ENCODE measurements around the gene IZUMO4.

Gene IZUMO4

GRCh38 chr19:2076526-2076944 is 20.2 kb upstream of the IZUMO4 start:
- no peaks in the 10 kb centered on the region; the same call in 1 of the 2 replicates for H3K36me3 ChIP-seq (ENCODE audit: control insufficient read depth, insufficient read depth, low read length)
- H3K27me3 ChIP-seq (ENCODE audit: control insufficient read depth, insufficient read depth, low read length): no peaks in the 10 kb centered on the region
- H3K4me1 ChIP-seq (ENCODE audit: control insufficient read depth, insufficient read depth, low read length): no peaks in the 10 kb centered on the region
- no peak overlapping the region for H3K9ac ChIP-seq (ENCODE audit: low read depth, low read length)
- no peak overlapping the region for H3K27ac ChIP-seq (ENCODE audit: low read depth, low read length)
- no peak overlapping the region for H3K4me3 ChIP-seq (ENCODE audit: low read depth, low read length)
- no peaks in the 10 kb centered on the region for H3K9me3 ChIP-seq (ENCODE audit: control insufficient read depth, insufficient read depth, low read length)

DNA sequence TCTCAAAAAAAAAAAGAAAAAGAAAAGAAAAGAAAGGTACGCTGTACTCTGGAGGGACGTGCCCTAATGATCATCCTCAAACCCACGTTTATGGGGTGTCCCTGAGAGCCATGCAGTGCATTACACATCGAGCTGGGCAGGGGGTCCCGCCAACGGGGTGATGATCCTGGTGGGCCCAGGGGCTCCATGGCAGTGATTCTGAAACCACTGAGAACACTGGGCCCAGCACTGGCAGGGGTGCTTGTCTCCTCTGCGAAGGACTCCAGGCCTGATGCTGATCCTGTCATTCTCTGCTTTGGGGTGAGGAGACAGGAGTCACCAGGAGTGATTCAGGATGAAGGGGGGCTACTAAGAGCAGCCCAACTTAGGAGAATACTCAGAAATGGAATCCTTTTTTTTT is 19.3 kb upstream of the IZUMO4 start:
- H3K4me1 ChIP-seq (ENCODE audit: control insufficient read depth, insufficient read depth, low read length): no peaks in the 10 kb centered on the region
- no peak overlapping the region for H3K4me3 ChIP-seq (ENCODE audit: low read depth, low read length)
- H3K36me3 ChIP-seq (ENCODE audit: control insufficient read depth, insufficient read depth, low read length): no peaks in the 10 kb centered on the region; the same call in 1 of the 2 replicates
- no peak overlapping the region for H3K27ac ChIP-seq (ENCODE audit: low read depth, low read length)
- H3K9me3 ChIP-seq (ENCODE audit: control insufficient read depth, insufficient read depth, low read length): no peaks in the 10 kb centered on the region
- no peaks in the 10 kb centered on the region for H3K27me3 ChIP-seq (ENCODE audit: control insufficient read depth, insufficient read depth, low read length)
- no peak overlapping the region for H3K9ac ChIP-seq (ENCODE audit: low read depth, low read length)

DNA sequence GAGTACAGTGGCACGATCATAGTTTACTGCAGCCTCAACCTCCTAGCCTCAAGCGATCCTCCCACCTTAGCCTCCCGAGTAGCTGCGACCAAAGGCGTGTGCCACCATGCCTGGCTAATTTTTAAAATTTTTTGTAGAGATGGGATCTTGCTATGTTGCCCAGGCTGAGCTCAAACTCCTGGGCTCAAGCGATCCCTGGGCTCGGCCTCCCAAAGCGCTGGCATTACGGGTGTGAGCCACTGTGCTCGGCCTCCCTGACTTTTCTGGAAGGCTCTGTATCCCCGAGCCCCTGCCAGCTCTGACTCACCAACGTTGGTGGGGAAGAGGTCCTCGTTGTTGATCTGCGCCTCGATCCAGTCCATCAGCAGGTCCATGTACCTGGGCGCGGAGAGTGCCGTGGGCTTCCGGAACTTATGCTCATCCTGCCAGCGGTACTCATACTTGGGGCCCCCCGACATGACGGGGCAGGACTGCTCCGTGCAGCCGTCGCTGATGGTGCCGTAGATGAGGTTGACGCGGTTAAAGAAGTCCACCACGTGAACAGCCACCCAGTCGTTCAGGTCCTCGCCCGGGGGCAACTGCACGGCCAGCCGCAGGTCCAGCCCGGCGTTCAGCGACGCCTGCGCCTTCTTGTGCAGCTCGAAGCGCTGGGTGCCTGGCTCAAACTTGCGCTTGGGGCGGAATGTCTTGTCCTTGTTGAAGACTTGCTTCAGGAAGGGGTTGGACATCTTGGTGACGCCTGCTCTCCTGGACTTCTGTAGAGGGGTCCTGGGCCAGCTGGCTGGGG is 18.7 kb upstream of the IZUMO4 start:
- Histone ChIP-seq H3K4me1 (ENCODE audit: control insufficient read depth, insufficient read depth, low read length) (no peaks in the 10 kb centered on the region), H3K36me3 (ENCODE audit: control insufficient read depth, insufficient read depth, low read length) (no peaks in the 10 kb centered on the region; the same call in 1 of the 2 replicates)

DNA sequence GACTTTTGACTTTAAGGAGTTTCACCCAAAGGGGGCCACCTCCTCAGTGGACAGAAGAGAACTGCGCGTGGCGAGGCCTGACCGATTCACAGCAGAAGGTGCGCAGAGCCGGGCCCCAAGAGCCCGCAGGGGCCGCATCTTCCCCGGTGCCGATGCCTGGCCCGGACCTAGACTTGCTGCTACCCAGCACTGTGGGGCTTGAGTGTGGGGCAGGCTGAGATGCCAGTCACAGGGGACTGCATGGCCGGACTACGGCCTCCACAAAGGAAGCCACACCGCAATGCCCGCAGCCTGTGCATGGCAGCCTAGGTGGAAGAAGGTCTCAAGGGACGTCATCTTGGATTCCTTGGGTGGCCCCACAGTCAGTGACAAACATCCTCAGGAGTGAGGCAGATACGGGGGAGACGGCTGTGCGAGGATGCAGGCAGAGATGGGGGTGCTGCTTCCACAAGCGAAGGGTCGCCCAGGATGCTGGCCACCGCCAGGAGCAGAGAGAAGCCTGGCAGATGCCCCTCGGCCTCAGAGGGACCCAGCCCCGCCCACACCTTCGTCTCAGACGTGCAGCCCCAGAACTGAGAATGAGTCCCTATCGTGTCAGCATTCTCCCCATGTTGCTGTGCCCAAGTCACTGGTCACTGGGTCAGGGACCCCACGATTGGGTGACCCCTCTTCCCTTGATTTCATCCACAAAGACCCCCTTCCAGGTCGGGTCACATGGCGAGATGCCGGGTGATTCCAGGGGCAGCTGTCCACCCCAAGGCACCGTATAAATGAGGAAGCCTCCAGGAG is 17.4 kb upstream of the IZUMO4 start:
- no peaks in the 10 kb centered on the region for H3K4me1 ChIP-seq (ENCODE audit: control insufficient read depth, insufficient read depth, low read length)
- H3K27me3 ChIP-seq (ENCODE audit: control insufficient read depth, insufficient read depth, low read length): no peaks in the 10 kb centered on the region
- no peak overlapping the region for H3K4me3 ChIP-seq (ENCODE audit: low read depth, low read length)
- no peak overlapping the region for H3K27ac ChIP-seq (ENCODE audit: low read depth, low read length)
- no peaks in the 10 kb centered on the region; the same call in 1 of the 2 replicates for H3K36me3 ChIP-seq (ENCODE audit: control insufficient read depth, insufficient read depth, low read length)
- H3K9ac ChIP-seq (ENCODE audit: low read depth, low read length): no peak overlapping the region
- H3K9me3 ChIP-seq (ENCODE audit: control insufficient read depth, insufficient read depth, low read length): no peaks in the 10 kb centered on the region

More for the DNA sequence above, 18.7 kb upstream of the IZUMO4 start:
- H3K27me3 ChIP-seq (ENCODE audit: control insufficient read depth, insufficient read depth, low read length): no peaks in the 10 kb centered on the region
- H3K9ac ChIP-seq (ENCODE audit: low read depth, low read length): no peak overlapping the region
- no peaks in the 10 kb centered on the region for H3K9me3 ChIP-seq (ENCODE audit: control insufficient read depth, insufficient read depth, low read length)
- H3K27ac ChIP-seq (ENCODE audit: low read depth, low read length): no peak overlapping the region
- no peak overlapping the region for H3K4me3 ChIP-seq (ENCODE audit: low read depth, low read length)

GRCh38 chr19:2079865-2080301 is 16.8 kb upstream of the IZUMO4 start:
- H3K9ac ChIP-seq (ENCODE audit: low read depth, low read length): no peak overlapping the region
- H3K27me3 ChIP-seq (ENCODE audit: control insufficient read depth, insufficient read depth, low read length): no peaks in the 10 kb centered on the region
- no peaks in the 10 kb centered on the region for H3K9me3 ChIP-seq (ENCODE audit: control insufficient read depth, insufficient read depth, low read length)
- no peak overlapping the region for H3K4me3 ChIP-seq (ENCODE audit: low read depth, low read length)
- no peaks in the 10 kb centered on the region for H3K4me1 ChIP-seq (ENCODE audit: control insufficient read depth, insufficient read depth, low read length)
- H3K27ac ChIP-seq (ENCODE audit: low read depth, low read length): no peak overlapping the region
- no peaks in the 10 kb centered on the region; the same call in 1 of the 2 replicates for H3K36me3 ChIP-seq (ENCODE audit: control insufficient read depth, insufficient read depth, low read length)

- Histone ChIP-seq H3K27me3 (ENCODE audit: control insufficient read depth, insufficient read depth, low read length) (no peaks in the 10 kb centered on the region), H3K4me3 (ENCODE audit: low read depth, low read length) (no peak overlapping the region), H3K9me3 (ENCODE audit: control insufficient read depth, insufficient read depth, low read length) (no peaks in the 10 kb centered on the region), H3K36me3 (ENCODE audit: control insufficient read depth, insufficient read depth, low read length) (no peaks in the 10 kb centered on the region; the same call in 1 of the 2 replicates), H3K4me1 (ENCODE audit: control insufficient read depth, insufficient read depth, low read length) (no peaks in the 10 kb centered on the region), H3K27ac (ENCODE audit: low read depth, low read length) (no peak overlapping the region), H3K9ac (ENCODE audit: low read depth, low read length) (no peak overlapping the region)
Observed at GRCh38 chr19:2080336-2080988, 16.3 kb upstream of the IZUMO4 start.

DNA sequence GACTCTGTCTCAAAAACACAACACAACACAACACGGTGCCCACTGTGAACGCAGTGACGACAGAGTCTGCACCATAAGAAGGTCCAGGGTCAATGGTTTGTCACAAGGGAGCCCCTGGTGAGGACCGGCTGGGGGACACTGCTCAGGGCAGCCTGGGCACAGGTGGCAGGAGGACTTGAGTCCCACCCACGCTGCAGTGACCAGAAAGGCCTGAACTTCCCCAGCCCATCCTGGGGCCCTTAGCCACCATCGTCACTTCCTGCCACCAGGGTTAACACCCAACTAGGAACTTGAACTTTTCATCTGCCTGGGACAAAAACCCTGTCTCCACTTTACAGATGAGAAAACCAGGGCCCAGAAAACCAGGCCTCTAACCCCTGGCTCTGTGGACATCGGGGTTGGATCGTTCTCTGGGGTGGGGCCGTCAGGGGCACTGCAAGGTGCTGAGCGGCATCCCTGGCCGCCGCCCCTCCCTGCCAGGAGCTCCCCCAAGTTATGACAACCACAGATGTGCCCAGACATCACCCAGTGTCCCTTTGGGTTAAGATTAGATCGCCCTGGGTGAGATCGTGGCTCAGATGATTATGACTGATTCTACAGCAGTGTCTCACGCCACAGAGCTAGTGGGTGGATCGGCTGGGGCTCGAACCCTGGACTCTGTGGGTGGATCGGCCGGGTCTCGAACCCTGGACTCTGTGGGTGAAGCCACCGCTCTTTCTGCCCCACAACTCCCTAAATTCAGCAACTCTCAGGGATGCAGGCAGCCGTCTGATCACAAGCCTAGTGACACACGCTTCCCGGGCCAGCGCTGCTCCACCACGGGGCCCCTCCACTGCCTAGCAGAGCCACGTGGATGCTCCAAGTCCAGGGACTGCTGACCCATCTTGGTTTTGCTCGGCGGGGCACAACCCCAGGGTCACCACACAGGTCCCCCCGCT is 14.6 kb upstream of the IZUMO4 start:
- H3K9ac ChIP-seq (ENCODE audit: low read depth, low read length): no peak overlapping the region
- no peaks in the 10 kb centered on the region; the same call in 1 of the 2 replicates for H3K36me3 ChIP-seq (ENCODE audit: control insufficient read depth, insufficient read depth, low read length)
- H3K4me1 ChIP-seq (ENCODE audit: control insufficient read depth, insufficient read depth, low read length): no peaks in the 10 kb centered on the region
- no peak overlapping the region for H3K27ac ChIP-seq (ENCODE audit: low read depth, low read length)
- H3K27me3 ChIP-seq (ENCODE audit: control insufficient read depth, insufficient read depth, low read length): no peaks in the 10 kb centered on the region
- H3K4me3 ChIP-seq (ENCODE audit: low read depth, low read length): no peak overlapping the region
- H3K9me3 ChIP-seq (ENCODE audit: control insufficient read depth, insufficient read depth, low read length): no peaks in the 10 kb centered on the region

DNA sequence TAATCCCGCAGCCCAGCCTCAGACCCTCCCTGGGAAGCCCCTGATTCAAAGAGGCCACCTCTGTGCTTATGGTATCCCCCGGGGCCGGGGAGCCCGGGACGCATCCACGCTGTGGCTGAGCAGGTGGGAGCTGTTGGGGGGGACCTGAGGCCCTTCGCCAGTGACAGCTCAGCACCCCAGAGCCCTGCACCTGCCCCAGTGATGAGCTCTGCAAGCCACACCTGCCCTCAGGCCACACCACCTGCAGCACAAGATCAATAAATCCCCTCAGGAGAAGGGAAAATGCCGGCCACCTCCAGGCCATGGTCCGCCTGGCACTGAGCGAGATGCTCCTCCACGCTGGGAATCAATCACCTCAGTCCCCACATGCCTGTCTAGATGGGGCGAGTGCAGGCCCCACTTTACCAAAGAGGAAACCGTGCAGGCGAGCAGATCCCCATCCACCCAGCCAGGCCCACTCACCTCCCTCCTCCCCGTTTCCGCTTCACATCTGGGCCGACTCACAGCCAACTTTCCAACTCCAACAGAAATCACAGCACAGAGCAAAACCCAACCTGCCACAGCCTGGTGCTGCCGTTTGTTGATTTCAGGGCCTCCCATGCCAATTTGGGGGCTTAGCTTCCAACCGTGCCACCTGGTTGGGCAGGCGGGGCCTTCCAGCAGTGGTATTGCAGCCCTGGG is 13.4 kb upstream of the IZUMO4 start:
- Histone ChIP-seq H3K27ac (ENCODE audit: low read depth, low read length) (no peak overlapping the region), H3K27me3 (ENCODE audit: control insufficient read depth, insufficient read depth, low read length) (no peaks in the 10 kb centered on the region), H3K36me3 (ENCODE audit: control insufficient read depth, insufficient read depth, low read length) (no peaks in the 10 kb centered on the region; the same call in 1 of the 2 replicates), H3K4me1 (ENCODE audit: control insufficient read depth, insufficient read depth, low read length) (no peaks in the 10 kb centered on the region), H3K4me3 (ENCODE audit: low read depth, low read length) (no peak overlapping the region), H3K9me3 (ENCODE audit: control insufficient read depth, insufficient read depth, low read length) (no peaks in the 10 kb centered on the region), H3K9ac (ENCODE audit: low read depth, low read length) (no peak overlapping the region)

DNA sequence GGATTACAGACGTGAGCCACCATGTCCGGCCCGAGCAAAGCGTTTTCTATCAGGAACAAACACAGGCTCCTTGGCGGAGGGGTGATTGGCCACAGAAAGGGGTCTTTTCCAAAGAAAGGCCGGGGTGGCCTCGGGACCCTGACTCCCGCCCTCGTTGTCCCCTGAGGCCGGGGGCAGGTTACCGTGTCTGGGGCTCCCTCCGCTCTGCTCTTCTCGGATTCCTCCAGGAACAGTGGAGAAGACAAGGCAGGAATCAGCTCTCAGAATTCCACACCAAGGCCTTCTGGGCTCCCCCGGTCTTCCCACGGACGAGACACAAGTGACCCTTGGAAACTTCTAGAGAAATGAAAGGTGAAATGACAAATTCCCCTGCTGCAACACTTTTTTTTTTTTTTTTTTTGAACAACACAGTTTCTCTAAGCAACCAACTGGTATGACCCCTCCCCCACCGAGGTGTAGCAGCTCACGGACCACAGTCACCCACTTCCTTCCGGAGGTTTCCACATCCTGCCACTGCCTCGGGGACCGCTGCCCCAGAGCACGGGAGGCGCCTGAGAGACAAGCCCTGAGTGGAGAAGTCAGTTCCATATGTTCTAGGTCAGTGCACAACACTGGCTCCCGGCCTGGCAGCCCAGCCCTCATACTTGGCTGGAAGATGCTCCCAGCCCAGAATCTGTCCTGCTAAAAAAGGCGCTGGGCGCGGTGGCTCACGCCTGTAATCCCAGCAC is 11.6 kb upstream of the IZUMO4 start:
- Histone ChIP-seq H3K27ac (ENCODE audit: low read depth, low read length) (no peak overlapping the region), H3K27me3 (ENCODE audit: control insufficient read depth, insufficient read depth, low read length) (no peaks in the 10 kb centered on the region), H3K4me3 (ENCODE audit: low read depth, low read length) (no peak overlapping the region), H3K4me1 (ENCODE audit: control insufficient read depth, insufficient read depth, low read length) (peaks cover 8% of the 10 kb centered on the region; the same call in 1 of the 2 replicates), H3K9ac (ENCODE audit: low read depth, low read length) (no peak overlapping the region), H3K36me3 (ENCODE audit: control insufficient read depth, insufficient read depth, low read length) (no peaks in the 10 kb centered on the region; the same call in 1 of the 2 replicates), H3K9me3 (ENCODE audit: control insufficient read depth, insufficient read depth, low read length) (no peaks in the 10 kb centered on the region)
